GF-D8 (cell line): ENCODE results near the gene MMP24.

Experiments used
- DNase-seq: peaks from one replicate; lab custom pipeline; 2025; lab: John Stamatoyannopoulos, UW

MMP24 gene

GRCh38 chr20:35279040-35279439 lies 52.5 kb downstream of the MMP24 start:
- DNase-seq = no peak

GRCh38 chr20:35279533-35280174 lies 53.2 kb downstream of the MMP24 start:
- DNase-seq = no peak

GRCh38 chr20:35280523-35280922 lies 54.0 kb downstream of the MMP24 start:
- no peak for DNase-seq

GRCh38 chr20:35281506-35282101 lies 55.1 kb downstream of the MMP24 start:
- DNase-seq = no peak

- no peak for DNase-seq
Measured at GRCh38 chr20:35283441-35284266, 57.2 kb downstream of the MMP24 start.

- DNase-seq = peak; percentile 64
Measured at GRCh38 chr20:35284267-35284991, 57.9 kb downstream of the MMP24 start, which contains the start of gene EIF6. Gene EIF6, minus strand, starts transcription at chr20:35284772. Its CDS starts 285 bp downstream, at chr20:35284487.

GRCh38 chr20:35284992-35285805 lies 58.7 kb downstream of the MMP24 start:
- DNase-seq = no peak

- DNase-seq = no peak
Measured at GRCh38 chr20:35285806-35286076, 59.3 kb downstream of the MMP24 start.

- no peak for DNase-seq
Measured at GRCh38 chr20:35286077-35286898, 59.8 kb downstream of the MMP24 start.

- no peak for DNase-seq
Measured at GRCh38 chr20:35286899-35287508, 60.5 kb downstream of the MMP24 start.

GRCh38 chr20:35287509-35288324 lies 61.2 kb downstream of the MMP24 start:
- no peak for DNase-seq

GRCh38 chr20:35288325-35289060 lies 62.0 kb downstream of the MMP24 start:
- no peak for DNase-seq

GRCh38 chr20:35290186-35290886 lies 63.8 kb downstream of the MMP24 start:
- DNase-seq = no peak

- DNase-seq = no peak
Measured at GRCh38 chr20:35290887-35291417, 64.5 kb downstream of the MMP24 start.

GRCh38 chr20:35291654-35292503 lies 65.4 kb downstream of the MMP24 start, which contains the start of gene FAM83C:
Gene FAM83C, minus strand, starts transcription at chr20:35292425. Its CDS starts 121 bp downstream, at chr20:35292304.
- no peak for DNase-seq

GRCh38 chr20:35292504-35293285 lies 66.2 kb downstream of the MMP24 start:
- DNase-seq = no peak
